HEK293 (cell line): ENCODE measurements around the gene CYP21A2.

Experiments used
- MEIS1 ChIP-seq: sonication (generic); formaldehyde crosslinking; IDR thresholded peaks from 2 replicates; pipeline ENCODE4 v1.8.1; 2022; ENCODE audit warnings: missing genetic modification reagents, mild to moderate bottlenecking, borderline replicate concordance
- ZNF274 ChIP-seq, 2 experiments: fragments of 200-500 bp in 1 of 2; fragments of 450-650 bp in 1 of 2; sonication (Bioruptor generic) in 1 of 2; formaldehyde crosslinking in 1 of 2; IDR thresholded peaks; 2 replicates each; pipeline versions ENCODE4 v1.5.1 to v1.6.1; 2014 to 2016; ENCODE audit warnings: borderline replicate concordance in 1 of 2, inconsistent platforms in 1 of 2, low read length in 1 of 2, missing biosample characterization in 1 of 2, missing genetic modification characterization in 1 of 2
- ZNF48 ChIP-seq: fragments of 450-650 bp; formaldehyde crosslinking; IDR thresholded peaks from 2 replicates; pipeline ENCODE4 v1.5.1; 2016; ENCODE audit warnings: missing biosample characterization, missing genetic modification characterization
- ZNF501 ChIP-seq: fragments of 450-650 bp; formaldehyde crosslinking; IDR thresholded peaks from 2 replicates; pipeline ENCODE4 v1.5.1; 2016; ENCODE audit warnings: missing biosample characterization, missing genetic modification characterization
- ZNF529 ChIP-seq: fragments of 450-650 bp; formaldehyde crosslinking; IDR thresholded peaks from 2 replicates; pipeline ENCODE4 v1.5.1; 2017; ENCODE audit warnings: missing genetic modification characterization, missing biosample characterization; ENCODE audit not compliant: insufficient replicate concordance
- ZNF560 ChIP-seq: fragments of 450-650 bp; formaldehyde crosslinking; IDR thresholded peaks from 2 replicates; pipeline ENCODE4 v1.5.1; 2017; ENCODE audit warnings: missing biosample characterization, missing genetic modification characterization, borderline replicate concordance
- ZNF747 ChIP-seq: fragments of 450-650 bp; formaldehyde crosslinking; IDR thresholded peaks from 2 replicates; pipeline ENCODE4 v1.5.1; 2016; ENCODE audit warnings: missing biosample characterization, missing genetic modification characterization
- TF ChIP-seq, protein P1 (sequence below): fragments of 450-650 bp; formaldehyde crosslinking; IDR thresholded peaks from 2 replicates; pipeline ENCODE4 v1.5.1; 2016; ENCODE audit warnings: missing biosample characterization, missing genetic modification characterization
- TF ChIP-seq, protein P2 (sequence below): fragments of 450-650 bp; formaldehyde crosslinking; IDR thresholded peaks from 2 replicates; pipeline ENCODE4 v1.5.1; 2016; ENCODE audit warnings: missing biosample characterization, missing genetic modification characterization
- TF ChIP-seq, protein P3 (sequence below): fragments of 450-650 bp; formaldehyde crosslinking; IDR thresholded peaks from 2 replicates; pipeline ENCODE4 v1.5.1; 2016; ENCODE audit warnings: missing biosample characterization, missing genetic modification characterization
- TF ChIP-seq, protein P4 (sequence below): fragments of 450-650 bp; formaldehyde crosslinking; IDR thresholded peaks from 2 replicates; pipeline ENCODE4 v1.5.1; 2016; ENCODE audit warnings: missing biosample characterization, missing genetic modification characterization
- TF ChIP-seq, protein P5 (sequence below): fragments of 450-650 bp; formaldehyde crosslinking; IDR thresholded peaks from 2 replicates; pipeline ENCODE4 v1.5.1; 2016; ENCODE audit warnings: missing biosample characterization, missing genetic modification characterization
- TF ChIP-seq, protein P6 (sequence below): fragments of 450-650 bp; formaldehyde crosslinking; IDR thresholded peaks from 2 replicates; pipeline ENCODE4 v1.5.1; 2016; ENCODE audit warnings: missing biosample characterization, missing genetic modification characterization, borderline replicate concordance
- TF ChIP-seq, protein P7 (sequence below): fragments of 450-650 bp; formaldehyde crosslinking; IDR thresholded peaks from 2 replicates; pipeline ENCODE4 v1.5.1; 2016; ENCODE audit warnings: missing biosample characterization, missing genetic modification characterization

DNA sequence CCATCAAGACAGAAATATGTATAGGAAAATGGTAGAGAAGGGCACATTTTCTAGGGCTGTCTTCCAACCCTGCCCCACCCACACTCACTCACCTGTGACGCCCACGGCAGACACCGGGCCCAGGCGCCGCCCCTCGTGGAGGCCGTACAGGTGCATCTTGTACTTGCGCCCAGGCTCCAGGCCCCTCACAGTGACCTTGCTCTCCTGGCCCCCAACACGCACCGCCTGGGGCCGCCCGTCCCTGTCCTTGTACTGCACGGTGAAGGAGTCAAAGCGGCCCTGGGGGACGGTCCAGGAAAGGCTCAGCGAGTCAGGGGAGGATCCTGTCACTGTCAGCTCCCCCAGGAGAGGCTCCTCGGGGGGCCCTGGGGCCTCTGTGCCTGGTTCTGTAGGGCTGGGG, 19.8 kb downstream of the CYP21A2 start:
- TF ChIP-seq, protein P1, sequence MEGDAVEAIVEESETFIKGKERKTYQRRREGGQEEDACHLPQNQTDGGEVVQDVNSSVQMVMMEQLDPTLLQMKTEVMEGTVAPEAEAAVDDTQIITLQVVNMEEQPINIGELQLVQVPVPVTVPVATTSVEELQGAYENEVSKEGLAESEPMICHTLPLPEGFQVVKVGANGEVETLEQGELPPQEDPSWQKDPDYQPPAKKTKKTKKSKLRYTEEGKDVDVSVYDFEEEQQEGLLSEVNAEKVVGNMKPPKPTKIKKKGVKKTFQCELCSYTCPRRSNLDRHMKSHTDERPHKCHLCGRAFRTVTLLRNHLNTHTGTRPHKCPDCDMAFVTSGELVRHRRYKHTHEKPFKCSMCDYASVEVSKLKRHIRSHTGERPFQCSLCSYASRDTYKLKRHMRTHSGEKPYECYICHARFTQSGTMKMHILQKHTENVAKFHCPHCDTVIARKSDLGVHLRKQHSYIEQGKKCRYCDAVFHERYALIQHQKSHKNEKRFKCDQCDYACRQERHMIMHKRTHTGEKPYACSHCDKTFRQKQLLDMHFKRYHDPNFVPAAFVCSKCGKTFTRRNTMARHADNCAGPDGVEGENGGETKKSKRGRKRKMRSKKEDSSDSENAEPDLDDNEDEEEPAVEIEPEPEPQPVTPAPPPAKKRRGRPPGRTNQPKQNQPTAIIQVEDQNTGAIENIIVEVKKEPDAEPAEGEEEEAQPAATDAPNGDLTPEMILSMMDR (tag by site-specific recombination): no peak
- TF ChIP-seq, protein P2, sequence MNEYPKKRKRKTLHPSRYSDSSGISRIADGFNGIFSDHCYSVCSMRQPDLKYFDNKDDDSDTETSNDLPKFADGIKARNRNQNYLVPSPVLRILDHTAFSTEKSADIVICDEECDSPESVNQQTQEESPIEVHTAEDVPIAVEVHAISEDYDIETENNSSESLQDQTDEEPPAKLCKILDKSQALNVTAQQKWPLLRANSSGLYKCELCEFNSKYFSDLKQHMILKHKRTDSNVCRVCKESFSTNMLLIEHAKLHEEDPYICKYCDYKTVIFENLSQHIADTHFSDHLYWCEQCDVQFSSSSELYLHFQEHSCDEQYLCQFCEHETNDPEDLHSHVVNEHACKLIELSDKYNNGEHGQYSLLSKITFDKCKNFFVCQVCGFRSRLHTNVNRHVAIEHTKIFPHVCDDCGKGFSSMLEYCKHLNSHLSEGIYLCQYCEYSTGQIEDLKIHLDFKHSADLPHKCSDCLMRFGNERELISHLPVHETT (tag by site-specific recombination): no peak
- TF ChIP-seq ZNF274 (IDR thresholded peaks at IDR 0.05; ENCODE audit: low read length) (no peak), ZNF274 (tag by site-specific recombination; IDR thresholded peaks at IDR 0.05; ENCODE audit: borderline replicate concordance) (no peak), ZNF747 (no peak), ZNF48 (tag by site-specific recombination) (no peak), ZNF501 (tag by site-specific recombination) (no peak), ZNF529 (no peak), ZNF560 (no peak), MEIS1 (CRISPR knock-in tag) (no peak)
- TF ChIP-seq, protein P3, sequence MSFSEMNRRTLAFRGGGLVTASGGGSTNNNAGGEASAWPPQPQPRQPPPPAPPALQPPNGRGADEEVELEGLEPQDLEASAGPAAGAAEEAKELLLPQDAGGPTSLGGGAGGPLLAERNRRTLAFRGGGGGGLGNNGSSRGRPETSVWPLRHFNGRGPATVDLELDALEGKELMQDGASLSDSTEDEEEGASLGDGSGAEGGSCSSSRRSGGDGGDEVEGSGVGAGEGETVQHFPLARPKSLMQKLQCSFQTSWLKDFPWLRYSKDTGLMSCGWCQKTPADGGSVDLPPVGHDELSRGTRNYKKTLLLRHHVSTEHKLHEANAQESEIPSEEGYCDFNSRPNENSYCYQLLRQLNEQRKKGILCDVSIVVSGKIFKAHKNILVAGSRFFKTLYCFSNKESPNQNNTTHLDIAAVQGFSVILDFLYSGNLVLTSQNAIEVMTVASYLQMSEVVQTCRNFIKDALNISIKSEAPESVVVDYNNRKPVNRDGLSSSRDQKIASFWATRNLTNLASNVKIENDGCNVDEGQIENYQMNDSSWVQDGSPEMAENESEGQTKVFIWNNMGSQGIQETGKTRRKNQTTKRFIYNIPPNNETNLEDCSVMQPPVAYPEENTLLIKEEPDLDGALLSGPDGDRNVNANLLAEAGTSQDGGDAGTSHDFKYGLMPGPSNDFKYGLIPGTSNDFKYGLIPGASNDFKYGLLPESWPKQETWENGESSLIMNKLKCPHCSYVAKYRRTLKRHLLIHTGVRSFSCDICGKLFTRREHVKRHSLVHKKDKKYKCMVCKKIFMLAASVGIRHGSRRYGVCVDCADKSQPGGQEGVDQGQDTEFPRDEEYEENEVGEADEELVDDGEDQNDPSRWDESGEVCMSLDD (tag by site-specific recombination): no peak
- TF ChIP-seq, protein P4, sequence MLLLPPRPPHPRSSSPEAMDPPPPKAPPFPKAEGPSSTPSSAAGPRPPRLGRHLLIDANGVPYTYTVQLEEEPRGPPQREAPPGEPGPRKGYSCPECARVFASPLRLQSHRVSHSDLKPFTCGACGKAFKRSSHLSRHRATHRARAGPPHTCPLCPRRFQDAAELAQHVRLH: no peak
- TF ChIP-seq, protein P5, sequence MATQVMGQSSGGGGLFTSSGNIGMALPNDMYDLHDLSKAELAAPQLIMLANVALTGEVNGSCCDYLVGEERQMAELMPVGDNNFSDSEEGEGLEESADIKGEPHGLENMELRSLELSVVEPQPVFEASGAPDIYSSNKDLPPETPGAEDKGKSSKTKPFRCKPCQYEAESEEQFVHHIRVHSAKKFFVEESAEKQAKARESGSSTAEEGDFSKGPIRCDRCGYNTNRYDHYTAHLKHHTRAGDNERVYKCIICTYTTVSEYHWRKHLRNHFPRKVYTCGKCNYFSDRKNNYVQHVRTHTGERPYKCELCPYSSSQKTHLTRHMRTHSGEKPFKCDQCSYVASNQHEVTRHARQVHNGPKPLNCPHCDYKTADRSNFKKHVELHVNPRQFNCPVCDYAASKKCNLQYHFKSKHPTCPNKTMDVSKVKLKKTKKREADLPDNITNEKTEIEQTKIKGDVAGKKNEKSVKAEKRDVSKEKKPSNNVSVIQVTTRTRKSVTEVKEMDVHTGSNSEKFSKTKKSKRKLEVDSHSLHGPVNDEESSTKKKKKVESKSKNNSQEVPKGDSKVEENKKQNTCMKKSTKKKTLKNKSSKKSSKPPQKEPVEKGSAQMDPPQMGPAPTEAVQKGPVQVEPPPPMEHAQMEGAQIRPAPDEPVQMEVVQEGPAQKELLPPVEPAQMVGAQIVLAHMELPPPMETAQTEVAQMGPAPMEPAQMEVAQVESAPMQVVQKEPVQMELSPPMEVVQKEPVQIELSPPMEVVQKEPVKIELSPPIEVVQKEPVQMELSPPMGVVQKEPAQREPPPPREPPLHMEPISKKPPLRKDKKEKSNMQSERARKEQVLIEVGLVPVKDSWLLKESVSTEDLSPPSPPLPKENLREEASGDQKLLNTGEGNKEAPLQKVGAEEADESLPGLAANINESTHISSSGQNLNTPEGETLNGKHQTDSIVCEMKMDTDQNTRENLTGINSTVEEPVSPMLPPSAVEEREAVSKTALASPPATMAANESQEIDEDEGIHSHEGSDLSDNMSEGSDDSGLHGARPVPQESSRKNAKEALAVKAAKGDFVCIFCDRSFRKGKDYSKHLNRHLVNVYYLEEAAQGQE (tag by site-specific recombination): no peak
- TF ChIP-seq, protein P6, sequence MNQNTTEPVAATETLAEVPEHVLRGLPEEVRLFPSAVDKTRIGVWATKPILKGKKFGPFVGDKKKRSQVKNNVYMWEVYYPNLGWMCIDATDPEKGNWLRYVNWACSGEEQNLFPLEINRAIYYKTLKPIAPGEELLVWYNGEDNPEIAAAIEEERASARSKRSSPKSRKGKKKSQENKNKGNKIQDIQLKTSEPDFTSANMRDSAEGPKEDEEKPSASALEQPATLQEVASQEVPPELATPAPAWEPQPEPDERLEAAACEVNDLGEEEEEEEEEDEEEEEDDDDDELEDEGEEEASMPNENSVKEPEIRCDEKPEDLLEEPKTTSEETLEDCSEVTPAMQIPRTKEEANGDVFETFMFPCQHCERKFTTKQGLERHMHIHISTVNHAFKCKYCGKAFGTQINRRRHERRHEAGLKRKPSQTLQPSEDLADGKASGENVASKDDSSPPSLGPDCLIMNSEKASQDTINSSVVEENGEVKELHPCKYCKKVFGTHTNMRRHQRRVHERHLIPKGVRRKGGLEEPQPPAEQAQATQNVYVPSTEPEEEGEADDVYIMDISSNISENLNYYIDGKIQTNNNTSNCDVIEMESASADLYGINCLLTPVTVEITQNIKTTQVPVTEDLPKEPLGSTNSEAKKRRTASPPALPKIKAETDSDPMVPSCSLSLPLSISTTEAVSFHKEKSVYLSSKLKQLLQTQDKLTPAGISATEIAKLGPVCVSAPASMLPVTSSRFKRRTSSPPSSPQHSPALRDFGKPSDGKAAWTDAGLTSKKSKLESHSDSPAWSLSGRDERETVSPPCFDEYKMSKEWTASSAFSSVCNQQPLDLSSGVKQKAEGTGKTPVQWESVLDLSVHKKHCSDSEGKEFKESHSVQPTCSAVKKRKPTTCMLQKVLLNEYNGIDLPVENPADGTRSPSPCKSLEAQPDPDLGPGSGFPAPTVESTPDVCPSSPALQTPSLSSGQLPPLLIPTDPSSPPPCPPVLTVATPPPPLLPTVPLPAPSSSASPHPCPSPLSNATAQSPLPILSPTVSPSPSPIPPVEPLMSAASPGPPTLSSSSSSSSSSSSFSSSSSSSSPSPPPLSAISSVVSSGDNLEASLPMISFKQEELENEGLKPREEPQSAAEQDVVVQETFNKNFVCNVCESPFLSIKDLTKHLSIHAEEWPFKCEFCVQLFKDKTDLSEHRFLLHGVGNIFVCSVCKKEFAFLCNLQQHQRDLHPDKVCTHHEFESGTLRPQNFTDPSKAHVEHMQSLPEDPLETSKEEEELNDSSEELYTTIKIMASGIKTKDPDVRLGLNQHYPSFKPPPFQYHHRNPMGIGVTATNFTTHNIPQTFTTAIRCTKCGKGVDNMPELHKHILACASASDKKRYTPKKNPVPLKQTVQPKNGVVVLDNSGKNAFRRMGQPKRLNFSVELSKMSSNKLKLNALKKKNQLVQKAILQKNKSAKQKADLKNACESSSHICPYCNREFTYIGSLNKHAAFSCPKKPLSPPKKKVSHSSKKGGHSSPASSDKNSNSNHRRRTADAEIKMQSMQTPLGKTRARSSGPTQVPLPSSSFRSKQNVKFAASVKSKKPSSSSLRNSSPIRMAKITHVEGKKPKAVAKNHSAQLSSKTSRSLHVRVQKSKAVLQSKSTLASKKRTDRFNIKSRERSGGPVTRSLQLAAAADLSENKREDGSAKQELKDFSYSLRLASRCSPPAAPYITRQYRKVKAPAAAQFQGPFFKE (tag by site-specific recombination): no peak
- TF ChIP-seq, protein P7, sequence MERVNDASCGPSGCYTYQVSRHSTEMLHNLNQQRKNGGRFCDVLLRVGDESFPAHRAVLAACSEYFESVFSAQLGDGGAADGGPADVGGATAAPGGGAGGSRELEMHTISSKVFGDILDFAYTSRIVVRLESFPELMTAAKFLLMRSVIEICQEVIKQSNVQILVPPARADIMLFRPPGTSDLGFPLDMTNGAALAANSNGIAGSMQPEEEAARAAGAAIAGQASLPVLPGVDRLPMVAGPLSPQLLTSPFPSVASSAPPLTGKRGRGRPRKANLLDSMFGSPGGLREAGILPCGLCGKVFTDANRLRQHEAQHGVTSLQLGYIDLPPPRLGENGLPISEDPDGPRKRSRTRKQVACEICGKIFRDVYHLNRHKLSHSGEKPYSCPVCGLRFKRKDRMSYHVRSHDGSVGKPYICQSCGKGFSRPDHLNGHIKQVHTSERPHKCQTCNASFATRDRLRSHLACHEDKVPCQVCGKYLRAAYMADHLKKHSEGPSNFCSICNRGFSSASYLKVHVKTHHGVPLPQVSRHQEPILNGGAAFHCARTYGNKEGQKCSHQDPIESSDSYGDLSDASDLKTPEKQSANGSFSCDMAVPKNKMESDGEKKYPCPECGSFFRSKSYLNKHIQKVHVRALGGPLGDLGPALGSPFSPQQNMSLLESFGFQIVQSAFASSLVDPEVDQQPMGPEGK (tag by site-specific recombination): no peak
